ENCODE measurements around the gene ZNF76. TPM values are rescaled to one million over a fixed set of nuclear protein-coding genes. Genes with fewer than 3 reads are reported as not detected.

ZNF76 gene
- total and polyA plus RNA-seq, 7 donors: 17.9 to 37.3 (median 24.6) TPM

GRCh38 chr6:35228481-35228880, 31.1 kb upstream of the ZNF76 start:
- 89 to 99% (median 93%) methylated on average over 6 of the region's 6 CpGs for WGBS, 3 donors
- H3K27me3 ChIP-seq (ENCODE audit: insufficient read depth in 3 of 3, low read length in 2 of 3): no peaks in the 10 kb centered on the region
- DNase-seq: no peak
- no peak overlapping the region for H3K4me3 ChIP-seq
- H3K36me3 ChIP-seq (ENCODE audit: insufficient read depth in 1 of 2, low read depth in 1 of 2): no peaks in the 10 kb centered on the region
- no peaks in the 10 kb centered on the region for H3K4me1 ChIP-seq
- H3K9me3 ChIP-seq: no peaks in the 10 kb centered on the region
- intact Hi-C loops (cut with DNase I): no loop called here
- TF ChIP-seq CTCF (IDR thresholded peaks at IDR 0.05): no peak
- H3K27ac ChIP-seq: no peak overlapping the region
- ATAC-seq: no peak

GRCh38 chr6:35229304-35229703, 30.2 kb upstream of the ZNF76 start:
- ATAC-seq (no peak), DNase-seq (no peak)
- no peaks in the 10 kb centered on the region for H3K27me3 ChIP-seq (ENCODE audit: insufficient read depth in 3 of 3, low read length in 2 of 3)
- H3K36me3 ChIP-seq (ENCODE audit: insufficient read depth in 1 of 2, low read depth in 1 of 2): no peaks in the 10 kb centered on the region
- H3K9me3 ChIP-seq: no peaks in the 10 kb centered on the region
- no peak for TF ChIP-seq CTCF (IDR thresholded peaks at IDR 0.05)
- no peaks in the 10 kb centered on the region for H3K4me1 ChIP-seq
- 94 to 95% (median 95%) methylated on average over 5 of the region's 5 CpGs for WGBS, 3 donors
- intact Hi-C loops (cut with DNase I): no loop called here
- H3K27ac ChIP-seq: no peak overlapping the region
- H3K4me3 ChIP-seq: no peak overlapping the region

- no peaks in the 10 kb centered on the region for H3K9me3 ChIP-seq
- H3K27ac ChIP-seq: no peak overlapping the region
- no peaks in the 10 kb centered on the region for H3K36me3 ChIP-seq (ENCODE audit: insufficient read depth in 1 of 2, low read depth in 1 of 2)
- no peak for ATAC-seq
- no peak for DNase-seq
- H3K27me3 ChIP-seq (ENCODE audit: insufficient read depth in 3 of 3, low read length in 2 of 3): no peaks in the 10 kb centered on the region
- intact Hi-C loops (cut with DNase I): no loop called here
- TF ChIP-seq CTCF (IDR thresholded peaks at IDR 0.05): no peak
- H3K4me3 ChIP-seq: no peak overlapping the region
- H3K4me1 ChIP-seq: no peaks in the 10 kb centered on the region
- 94 to 100% (median 100%) methylated on average over 1 of the region's 1 CpG for WGBS, 3 donors
Measured at GRCh38 chr6:35230498-35230897, 29.0 kb upstream of the ZNF76 start.

- H3K27ac ChIP-seq: no peak overlapping the region
Measured at GRCh38 chr6:35230950-35231349, 28.6 kb upstream of the ZNF76 start.

More at GRCh38 chr6:35230950-35231349, 28.6 kb upstream of the ZNF76 start:
- intact Hi-C loops (cut with DNase I): no loop called here
- H3K9me3 ChIP-seq: no peaks in the 10 kb centered on the region
- H3K27me3 ChIP-seq (ENCODE audit: insufficient read depth in 3 of 3, low read length in 2 of 3): no peaks in the 10 kb centered on the region
- ATAC-seq (no peak), DNase-seq (no peak)
- no peak for TF ChIP-seq CTCF (IDR thresholded peaks at IDR 0.05)
- H3K36me3 ChIP-seq (ENCODE audit: insufficient read depth in 1 of 2, low read depth in 1 of 2): no peaks in the 10 kb centered on the region
- 70 to 90% (median 80%) methylated on average over 1 of the region's 1 CpG for WGBS, 3 donors
- no peak overlapping the region for H3K4me3 ChIP-seq
- no peaks in the 10 kb centered on the region for H3K4me1 ChIP-seq

All from psoas muscle (tissue), 8 donors.